Neuronal stem cell (in vitro differentiated cells): ENCODE results near the gene AZIN2.

Experiments used
- DNase-seq: peaks from one replicate; pipeline ENCODE4 v3.0.0-alpha.2; 2013; ENCODE audit warnings: low spot score
- H2AFZ ChIP-seq: one replicate; pipeline ENCODE4 v1.6.1; 2013; ENCODE audit warnings: mild to moderate bottlenecking, low read length, inconsistent platforms
- H2AK5ac ChIP-seq: 2 replicates; pipeline ENCODE4 v1.6.1; 2013; ENCODE audit warnings: low read depth, mild to moderate bottlenecking, inconsistent platforms, low read length, moderate library complexity, mixed read lengths
- H2BK120ac ChIP-seq: 2 replicates; pipeline ENCODE4 v1.6.1; 2013; ENCODE audit warnings: low read depth, mild to moderate bottlenecking, inconsistent platforms, low read length, moderate library complexity, mixed read lengths
- H2BK12ac ChIP-seq: one replicate; pipeline ENCODE4 v1.6.1; 2013; ENCODE audit warnings: low read length, inconsistent platforms
- H2BK15ac ChIP-seq: 2 replicates; pipeline ENCODE4 v1.6.1; 2013; ENCODE audit warnings: mild to moderate bottlenecking, low read length, inconsistent platforms, mixed read lengths
- H2BK5ac ChIP-seq: one replicate; pipeline ENCODE4 v1.6.1; 2013; ENCODE audit warnings: inconsistent platforms, mild to moderate bottlenecking, low read length, moderate library complexity
- H3K14ac ChIP-seq: one replicate; pipeline ENCODE4 v1.6.1; 2013; ENCODE audit warnings: low read length, inconsistent platforms
- H3K18ac ChIP-seq: 2 replicates; pipeline ENCODE4 v1.6.1; 2013; ENCODE audit warnings: low read length, inconsistent platforms
- H3K23ac ChIP-seq: 2 replicates; pipeline ENCODE4 v1.6.1; 2013; ENCODE audit warnings: low read depth, mild to moderate bottlenecking, mixed read lengths, low read length, inconsistent platforms; ENCODE audit not compliant: poor library complexity
- H3K27ac ChIP-seq: replicated peaks from 3 replicates; pipeline ENCODE4 v1.5.1; 2013; ENCODE audit warnings: low read length, inconsistent platforms
- H3K27me3 ChIP-seq, 3 experiments: 2 replicates each; pipeline ENCODE4 v1.6.1; 2013; ENCODE audit warnings: low read length in 3 of 3, mild to moderate bottlenecking in 2 of 3, inconsistent platforms in 1 of 3, low read depth in 1 of 3, mixed read lengths in 1 of 3, moderate library complexity in 1 of 3; ENCODE audit not compliant: control insufficient read depth in 3 of 3, insufficient read depth in 3 of 3
- H3K36me3 ChIP-seq, 2 donors: replicated peaks in 1 of 2; 2 replicates each; pipeline ENCODE4 v1.6.1; 2013; ENCODE audit warnings: low read length in 2 of 2; ENCODE audit not compliant: control insufficient read depth in 2 of 2, insufficient read depth in 2 of 2
- H3K4ac ChIP-seq: 2 replicates; pipeline ENCODE4 v1.6.1; 2013; ENCODE audit warnings: inconsistent platforms, mild to moderate bottlenecking, low read length, moderate library complexity
- H3K4me1 ChIP-seq, 2 donors: 1 replicate in 1 of 2; 2 replicates in 1 of 2; pipeline ENCODE4 v1.6.1; 2013; ENCODE audit warnings: low read length in 2 of 2, low read depth in 1 of 2; ENCODE audit not compliant: control insufficient read depth in 2 of 2, insufficient read depth in 1 of 2
- H3K4me2 ChIP-seq: one replicate; pipeline ENCODE4 v1.6.1; 2013; ENCODE audit warnings: mild to moderate bottlenecking, low read length, inconsistent platforms; ENCODE audit not compliant: insufficient read depth, poor library complexity, severe bottlenecking
- H3K4me3 ChIP-seq, 2 donors: 2 replicates each; pipeline ENCODE4 v1.5.1; 2013; ENCODE audit warnings: low read length in 2 of 2, mild to moderate bottlenecking in 2 of 2, inconsistent platforms in 1 of 2, moderate library complexity in 1 of 2
- H3K79me1 ChIP-seq: one replicate; pipeline ENCODE4 v1.6.1; 2013; ENCODE audit warnings: low read depth, mild to moderate bottlenecking, inconsistent platforms, low read length, moderate library complexity
- H3K9ac ChIP-seq: one replicate; pipeline ENCODE4 v1.6.1; 2013; ENCODE audit warnings: mild to moderate bottlenecking, low read depth, low read length, inconsistent platforms; ENCODE audit not compliant: poor library complexity
- H3K9me3 ChIP-seq, 2 donors: replicated peaks in 1 of 2; 2 replicates each; pipeline versions ENCODE3 to v1.6.1; 2013; ENCODE audit warnings: low read length in 2 of 2, mild to moderate bottlenecking in 2 of 2, inconsistent platforms in 1 of 2, low read depth in 1 of 2, mixed read lengths in 1 of 2, moderate library complexity in 1 of 2; ENCODE audit not compliant: control insufficient read depth in 2 of 2, insufficient read depth in 1 of 2
- H4K8ac ChIP-seq: one replicate; pipeline ENCODE4 v1.6.1; 2013; ENCODE audit warnings: low read depth, mild to moderate bottlenecking, inconsistent platforms, low read length, moderate library complexity
- H4K91ac ChIP-seq: one replicate; pipeline ENCODE4 v1.6.1; 2013; ENCODE audit warnings: low read length, low read depth, mild to moderate bottlenecking, inconsistent platforms; ENCODE audit not compliant: poor library complexity
- WGBS, 2 donors: extraction: QIAGEN DNeasy Blood & Tissue Kit; methylation state at CpG; one replicate each; pipeline ENCODE4 v1.1.7; 2013; ENCODE audit warnings: missing lambda C conversion rate in 2 of 2, mixed read lengths in 1 of 2; ENCODE audit not compliant: insufficient read length in 2 of 2, insufficient replicate concordance in 1 of 2; ENCODE audit errors: extremely low coverage in 2 of 2; 5-methylcytosine and 5-hydroxymethylcytosine counted together

Gene AZIN2

GRCh38 chr1:33082575-33083108 lies 1.7 kb downstream of the AZIN2 start:
- H3K27me3 ChIP-seq, result peaks cover 0 to 29% (median 2%) of the 10 kb centered on the region in 3 experiments
- H3K79me1 ChIP-seq, result no peaks in the 10 kb centered on the region
- H3K36me3 ChIP-seq, result no peaks in the 10 kb centered on the region
- peaks cover 3 to 8% of the 10 kb centered on the region in 2 donors for H3K4me1 ChIP-seq
- no peak overlapping the region for H3K14ac ChIP-seq
- no peak overlapping the region for H4K91ac ChIP-seq
- no CpG with 5 or more reads among the region's 6 CpGs for WGBS, 2 donors
- no peak overlapping the region for H3K4me2 ChIP-seq
- no peak for DNase-seq
- H3K27ac ChIP-seq, result no peak overlapping the region
- no peak overlapping the region for H4K8ac ChIP-seq
- H3K4ac ChIP-seq, result no peak overlapping the region
- no peak overlapping the region for H3K4me3 ChIP-seq
- H3K9ac ChIP-seq, result no peak overlapping the region
- no peak overlapping the region for H2AK5ac ChIP-seq
- H2BK120ac ChIP-seq, result no peak overlapping the region
- no peak overlapping the region for H2BK5ac ChIP-seq
- no peak overlapping the region for H3K18ac ChIP-seq
- H3K9me3 ChIP-seq, result no peaks in the 10 kb centered on the region
- H3K23ac ChIP-seq, result no peak overlapping the region
- no peak overlapping the region for H2BK12ac ChIP-seq
- peak overlapping the region; percentile 9 for H2BK15ac ChIP-seq
- H2AFZ ChIP-seq, result no peak overlapping the region

DNA sequence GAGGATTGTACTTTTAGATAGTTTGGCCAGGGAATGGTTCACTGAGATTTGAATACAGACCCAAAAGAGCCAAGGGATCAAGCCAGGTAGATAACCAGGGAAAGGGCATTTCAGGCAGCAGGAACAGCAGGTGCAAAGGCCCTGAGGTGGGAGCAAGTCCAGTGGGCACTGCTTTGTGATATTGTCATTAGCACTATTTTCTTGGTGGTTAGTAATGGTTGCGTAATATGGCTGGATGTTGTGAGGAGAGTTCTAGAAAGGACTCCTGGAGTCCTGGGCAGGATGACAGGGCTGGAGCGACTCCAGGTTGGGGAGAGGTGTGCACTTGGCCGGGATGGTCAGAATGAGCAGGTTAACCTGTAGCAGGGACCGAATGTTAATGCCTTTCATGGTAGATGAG lies 4.4 kb downstream of the AZIN2 start:
- no peak overlapping the region for H3K4me3 ChIP-seq
- no peak overlapping the region for H4K91ac ChIP-seq
- no peak overlapping the region for H3K14ac ChIP-seq
- H3K4me2 ChIP-seq, result no peak overlapping the region
- H3K4ac ChIP-seq, result no peak overlapping the region
- H3K4me1 ChIP-seq, result peaks cover 2 to 3% of the 10 kb centered on the region in 2 donors
- H2BK120ac ChIP-seq, result no peak overlapping the region
- no peaks in the 10 kb centered on the region for H3K79me1 ChIP-seq
- H2BK15ac ChIP-seq, result no peak overlapping the region
- no peak overlapping the region for H3K27ac ChIP-seq
- no peaks in the 10 kb centered on the region for H3K9me3 ChIP-seq
- H2BK12ac ChIP-seq, result no peak overlapping the region
- H3K23ac ChIP-seq, result peak overlapping the region; percentile 5
- H3K18ac ChIP-seq, result no peak overlapping the region
- H2AFZ ChIP-seq, result no peak overlapping the region
- WGBS, 2 donors, result no CpG with 5 or more reads among the region's 4 CpGs
- H3K36me3 ChIP-seq, result no peaks in the 10 kb centered on the region
- peaks cover 0 to 29% (median 2%) of the 10 kb centered on the region in 3 experiments for H3K27me3 ChIP-seq
- H2BK5ac ChIP-seq, result no peak overlapping the region
- H3K9ac ChIP-seq, result no peak overlapping the region
- no peak overlapping the region for H4K8ac ChIP-seq
- no peak for DNase-seq
- H2AK5ac ChIP-seq, result no peak overlapping the region

DNA sequence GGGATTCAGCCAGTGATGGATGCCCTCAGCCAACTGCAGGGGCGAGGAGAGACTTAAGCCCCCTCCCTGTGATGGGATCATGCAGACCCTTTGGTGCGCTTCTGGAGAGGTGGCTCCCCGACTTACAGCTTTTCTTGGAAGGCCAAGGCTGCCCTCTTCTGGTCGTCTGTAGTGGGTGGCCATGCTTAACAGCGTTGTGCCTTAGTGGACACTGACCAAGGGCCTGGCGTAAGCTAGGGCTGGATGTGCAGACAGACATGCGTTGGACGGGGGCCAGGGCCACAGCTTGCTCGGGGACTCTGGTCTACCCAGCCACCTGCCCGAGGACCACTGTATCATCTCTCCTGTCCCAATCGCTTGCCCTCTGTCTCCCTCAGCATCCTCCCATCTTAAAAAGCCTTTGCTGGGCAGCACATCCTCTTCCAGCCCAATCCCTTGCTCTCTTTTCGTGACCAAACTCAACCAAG lies 5.5 kb downstream of the AZIN2 start:
- Histone ChIP-seq H2BK120ac (no peak overlapping the region), H3K9ac (no peak overlapping the region), H3K18ac (no peak overlapping the region), H3K23ac (no peak overlapping the region), H3K4me1 (peaks cover 2 to 3% of the 10 kb centered on the region in 2 donors), H3K9me3 (no peaks in the 10 kb centered on the region), H3K4me2 (no peak overlapping the region), H2AK5ac (no peak overlapping the region), H2AFZ (no peak overlapping the region), H2BK12ac (no peak overlapping the region), H3K27me3 (peaks cover 0 to 27% (median 2%) of the 10 kb centered on the region in 3 experiments), H3K36me3 (no peaks in the 10 kb centered on the region), H3K4ac (no peak overlapping the region), H3K27ac (no peak overlapping the region), H3K79me1 (no peaks in the 10 kb centered on the region), H4K8ac (no peak overlapping the region), H3K4me3 (no peak overlapping the region), H3K14ac (no peak overlapping the region), H2BK5ac (no peak overlapping the region), H2BK15ac (no peak overlapping the region), H4K91ac (no peak overlapping the region)
- peak; percentile 75 for DNase-seq
- WGBS, 2 donors, result no CpG with 5 or more reads among the region's 12 CpGs

GRCh38 chr1:33087677-33088076 lies 6.7 kb downstream of the AZIN2 start:
- no peak overlapping the region for H4K91ac ChIP-seq
- H2AFZ ChIP-seq, result no peak overlapping the region
- no peaks in the 10 kb centered on the region for H3K36me3 ChIP-seq
- no peak overlapping the region for H3K4ac ChIP-seq
- H2BK15ac ChIP-seq, result no peak overlapping the region
- H3K4me1 ChIP-seq, result peaks cover 2 to 5% of the 10 kb centered on the region in 2 donors
- H3K14ac ChIP-seq, result no peak overlapping the region
- no peak for DNase-seq
- H2BK5ac ChIP-seq, result no peak overlapping the region
- no CpG with 5 or more reads among the region's 6 CpGs for WGBS, 2 donors
- H4K8ac ChIP-seq, result no peak overlapping the region
- H3K23ac ChIP-seq, result no peak overlapping the region
- H3K9me3 ChIP-seq, result no peaks in the 10 kb centered on the region
- H3K4me3 ChIP-seq, result no peak overlapping the region
- no peak overlapping the region for H3K4me2 ChIP-seq
- no peak overlapping the region for H3K18ac ChIP-seq
- peaks cover 0 to 14% (median 0%) of the 10 kb centered on the region in 3 experiments for H3K27me3 ChIP-seq
- no peak overlapping the region for H3K27ac ChIP-seq
- no peaks in the 10 kb centered on the region for H3K79me1 ChIP-seq
- H3K9ac ChIP-seq, result no peak overlapping the region
- H2BK120ac ChIP-seq, result no peak overlapping the region
- H2AK5ac ChIP-seq, result no peak overlapping the region
- no peak overlapping the region for H2BK12ac ChIP-seq
